Measurements from ENCODE around the gene ESYT3.
A peak's percentile ranks its signal among the peaks of the same experiment; 100 is the strongest.

DNA sequence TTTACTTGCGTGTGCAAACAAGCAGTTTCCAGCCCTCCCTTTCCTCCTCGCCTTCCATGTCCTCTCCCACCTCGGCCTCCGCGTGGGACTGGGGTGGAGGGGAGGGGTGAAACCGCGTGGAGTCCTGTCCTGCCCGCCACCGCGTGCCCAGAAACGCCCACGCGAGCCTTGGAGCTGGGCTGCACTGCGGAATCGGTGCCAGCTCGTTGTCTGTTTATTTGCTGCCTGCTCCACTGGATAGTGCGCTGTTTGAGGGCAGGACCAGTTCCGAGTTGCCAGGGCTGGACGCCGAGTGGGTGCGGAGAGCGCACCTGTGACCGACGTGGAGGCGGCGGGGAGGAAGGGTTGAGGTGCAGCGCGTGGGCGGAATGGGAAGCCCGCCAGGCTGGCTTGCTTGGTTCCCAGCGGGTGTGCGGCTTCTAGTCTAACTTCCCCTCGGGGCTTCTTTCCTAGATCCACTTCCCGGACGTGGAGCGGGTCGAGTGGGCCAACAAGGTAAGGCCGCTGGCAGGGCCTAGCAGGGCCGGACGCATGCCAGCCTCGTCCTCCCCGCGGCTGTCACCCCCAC is 17.3 kb downstream of the ESYT3 start:
- TF ChIP-seq EP300 (IDR thresholded peaks at IDR 0.05; ENCODE audit: borderline replicate concordance) (no peak), CEBPB (IDR thresholded peaks at IDR 0.05) (no peak), TEAD4 (IDR thresholded peaks at IDR 0.05) (no peak), MAX (IDR thresholded peaks at IDR 0.05) (no peak), CREB1 (IDR thresholded peaks at IDR 0.05; ENCODE audit: low read depth) (no peak), REST (IDR thresholded peaks at IDR 0.05; ENCODE audit: low read depth) (no peak), EGR1 (IDR thresholded peaks at IDR 0.05) (peak; percentile 23; the same call in 1 of the 2 replicates)

Data from Ishikawa (cell line).